Glomerular visceral epithelial cell (primary cell): ENCODE results near the gene SET.
A peak's percentile ranks its signal among the peaks of the same experiment; 100 is the strongest.

Experiments used
- DNase-seq: peaks from one replicate; pipeline ENCODE4 v3.0.0-alpha.2; 2016; ENCODE audit errors: extremely low spot score

SET gene

GRCh38 chr9:128731093-128731492 is 42.1 kb downstream of the SET start:
- DNase-seq: no peak

DNA sequence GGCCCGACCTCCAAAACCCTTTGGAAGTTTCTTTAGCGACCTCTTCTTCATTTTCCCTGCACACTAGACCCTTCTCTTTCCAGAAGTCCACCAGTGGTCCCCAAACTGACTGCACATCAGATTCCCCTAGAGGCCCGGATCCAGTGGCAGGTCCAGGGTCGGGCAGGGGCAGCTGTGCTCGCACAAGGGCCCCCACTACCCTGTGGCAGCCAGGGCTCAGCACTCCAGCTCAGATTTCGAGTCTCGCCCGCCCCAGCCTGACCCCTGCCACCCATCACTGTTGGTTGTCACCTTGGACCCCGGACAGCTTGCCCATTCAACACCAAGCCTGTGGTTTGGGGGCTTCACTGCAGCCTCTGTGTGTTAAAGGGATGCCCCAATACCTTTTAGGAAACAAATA is 42.7 kb downstream of the SET start:
- DNase-seq: no peak

DNA sequence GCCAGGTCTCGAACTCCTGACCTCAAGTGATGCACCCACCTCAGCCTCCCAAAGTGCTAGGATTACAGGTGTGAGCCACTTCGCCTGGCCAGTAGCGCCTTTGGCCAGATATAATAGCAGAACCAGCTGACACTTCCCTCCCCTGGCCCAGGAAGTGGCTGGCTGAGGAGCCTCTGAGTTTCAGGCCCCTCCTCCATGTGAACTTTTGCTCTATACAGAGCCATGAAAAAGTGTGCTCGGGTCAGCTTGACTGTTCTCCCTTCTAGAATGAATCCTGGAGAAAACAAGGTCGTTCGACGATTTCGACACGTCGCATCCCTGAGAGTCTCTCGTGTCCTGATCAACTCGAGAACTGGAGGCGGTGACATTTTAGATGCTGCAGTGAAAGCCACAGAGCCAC is 43.6 kb downstream of the SET start:
- no peak for DNase-seq

DNA sequence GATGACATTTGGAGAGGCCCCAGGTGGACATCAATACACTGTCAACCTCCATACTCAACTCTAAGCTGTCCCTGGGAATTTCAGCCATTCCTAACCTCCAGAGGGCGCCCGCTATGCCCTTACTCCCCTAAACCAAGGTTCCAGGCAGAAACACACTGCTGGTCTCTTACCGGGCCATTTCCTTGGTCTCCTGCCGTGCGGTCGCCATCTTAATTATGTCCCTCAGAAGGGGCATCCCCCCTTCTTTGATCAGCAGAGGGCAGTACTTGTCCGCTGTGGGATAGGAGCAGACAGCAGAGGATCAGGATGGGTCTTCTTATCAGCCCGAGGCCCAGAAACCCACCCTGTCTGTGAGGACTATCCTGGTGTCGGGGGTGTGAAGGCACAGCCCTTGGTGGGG is 44.2 kb downstream of the SET start:
- DNase-seq: peak; percentile 89

DNA sequence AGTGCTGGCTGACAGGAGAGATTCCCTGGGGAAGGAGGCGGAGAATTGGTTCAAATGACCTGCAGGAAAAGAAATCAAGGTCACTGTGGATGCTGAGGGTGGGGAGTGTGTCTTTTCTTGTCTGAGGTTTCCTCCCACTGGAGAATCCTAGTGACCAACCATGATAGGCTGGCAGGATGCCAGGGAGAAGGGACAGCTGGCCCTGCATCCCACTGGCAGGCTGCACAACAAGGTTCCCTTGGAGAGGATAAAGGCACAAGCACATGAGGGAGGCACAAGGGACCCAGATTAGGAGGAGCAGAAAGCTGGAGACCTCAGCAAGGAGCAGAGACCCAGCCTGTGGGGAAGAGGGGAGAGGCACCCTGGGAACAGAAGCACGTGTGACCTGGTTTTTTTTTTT is 46.4 kb downstream of the SET start:
- DNase-seq: no peak

DNA sequence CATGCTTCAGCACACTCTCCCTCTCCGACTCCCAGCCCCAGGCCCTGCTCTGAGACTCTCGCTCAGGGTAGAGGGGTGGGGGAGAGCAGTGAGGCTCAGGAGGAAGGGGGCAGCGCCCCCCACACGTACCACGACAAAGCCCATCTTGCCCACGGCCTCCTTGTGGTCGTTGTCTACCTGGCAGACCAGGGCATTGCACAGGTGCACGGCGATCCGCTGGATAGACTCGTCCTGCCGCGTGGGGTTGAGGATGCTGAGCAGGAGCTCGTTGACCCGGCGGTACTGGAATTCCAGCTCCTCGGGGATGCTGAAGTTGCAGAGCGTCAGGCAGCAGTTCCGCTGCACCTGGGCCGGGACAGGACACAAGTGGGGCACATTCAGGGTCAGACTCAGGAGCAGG is 53.4 kb downstream of the SET start:
- no peak for DNase-seq

DNA sequence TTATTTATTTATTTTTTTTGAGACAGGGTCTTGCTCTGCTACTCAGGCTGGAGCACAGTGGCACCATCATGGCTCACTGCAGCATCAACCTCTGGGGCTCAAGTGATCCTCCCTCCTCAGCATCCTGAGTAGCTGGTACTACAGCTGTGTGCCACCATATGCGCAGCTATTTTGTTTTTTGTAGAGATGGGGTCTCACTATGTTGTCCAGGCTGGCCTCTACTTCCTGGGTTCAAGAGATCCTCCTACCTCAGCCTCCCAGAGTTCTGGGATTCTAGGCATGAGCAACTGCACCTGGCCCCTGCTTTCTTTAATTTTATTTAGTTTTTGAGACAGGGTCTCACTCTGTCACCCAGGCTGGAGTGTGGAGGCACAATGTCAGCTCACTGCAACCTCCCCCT is 54.4 kb downstream of the SET start:
- DNase-seq: no peak
